Activated T-helper 1 cell treated with anti-CD3 and anti-CD28 coated beads, Interleukin-2, amount 50 U/mL, for 16 hours (primary cell): Measurements from ENCODE around the gene PDLIM5.
"Not testable (repeated sequence)": the region's sequence is repeated elsewhere in the genome, so short reads cannot be mapped to it uniquely, and the experiment has no call there.

Experiments used
- DNase-seq, 2 donors: peaks; one replicate each; pipeline ENCODE4 v3.0.0-alpha.2; 2020; ENCODE audit warnings: low read depth in 1 of 2, low spot score in 1 of 2

Gene PDLIM5

GRCh38 chr4:94451695-94452475 is at the start of gene PDLIM5:
TSS of gene PDLIM5 (plus strand) at chr4:94451942. CDS start at chr4:94455289, 3,347 bp downstream.
- peak; percentile 72 to 84 for DNase-seq

DNA sequence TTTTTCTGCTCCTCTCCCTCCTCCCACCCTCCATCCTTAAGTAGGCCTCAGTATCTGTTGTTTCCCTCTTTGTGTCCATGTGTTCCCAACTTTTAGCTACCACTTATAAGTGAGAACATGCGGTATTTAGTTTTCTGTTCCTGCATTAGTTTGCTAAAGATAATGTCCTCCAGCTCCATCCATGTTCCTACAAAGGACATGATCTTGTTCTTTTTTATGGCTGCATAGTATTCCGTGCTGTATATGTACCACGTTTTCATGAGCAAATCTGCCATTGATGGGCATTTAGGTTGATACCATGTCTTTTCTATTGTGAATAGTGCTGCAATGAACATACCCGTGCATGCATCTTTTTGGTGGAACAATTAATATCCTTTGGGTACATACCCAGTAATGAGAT is 49.3 kb upstream of the PDLIM5 start:
- DNase-seq: not testable (repeated sequence)

DNA sequence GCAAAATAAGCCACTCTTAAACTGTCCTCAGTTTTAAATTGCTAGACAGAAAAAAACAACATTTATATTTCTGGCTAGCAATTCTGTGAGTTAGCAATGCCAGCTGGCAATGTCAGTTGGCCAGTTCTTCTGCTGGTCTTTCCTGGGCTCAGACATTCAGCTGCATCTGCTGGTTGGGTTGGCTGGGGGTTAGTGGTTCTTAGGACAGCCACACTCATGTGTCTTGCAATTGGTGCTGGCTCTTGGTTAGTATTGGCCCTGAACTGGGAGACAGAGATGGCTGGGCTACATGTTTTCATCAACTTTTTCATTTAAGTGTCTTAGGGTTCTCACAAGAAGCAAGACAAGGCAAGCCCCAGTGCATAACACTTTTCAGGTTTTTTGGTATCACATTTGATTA is 48.0 kb upstream of the PDLIM5 start:
- DNase-seq: no peak

- peak in 1 of 2 donors; percentile 12 for DNase-seq
These were observed 44.9 kb upstream of the PDLIM5 start for GRCh38 chr4:94406668-94407437.

GRCh38 chr4:94407846-94408245 is 43.9 kb upstream of the PDLIM5 start:
- no peak for DNase-seq

- no peak for DNase-seq
These were observed 43.0 kb upstream of the PDLIM5 start for GRCh38 chr4:94408549-94409374.

DNA sequence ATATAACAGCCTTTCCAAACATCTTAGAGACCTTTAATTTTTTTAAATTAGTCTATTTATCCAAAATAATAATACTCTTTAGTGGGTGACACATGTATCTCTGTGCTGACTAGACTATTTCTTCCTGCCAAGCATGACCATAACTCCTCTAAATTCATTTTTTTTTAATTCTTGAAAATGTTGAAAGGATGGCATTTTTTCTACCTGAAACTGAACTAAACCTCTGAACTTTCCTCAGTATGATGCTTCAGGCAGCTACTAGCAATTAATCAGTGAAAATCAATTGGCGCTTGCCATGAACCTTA is 42.4 kb upstream of the PDLIM5 start:
- no peak for DNase-seq

GRCh38 chr4:94409962-94410361 is 41.8 kb upstream of the PDLIM5 start:
- no peak for DNase-seq

- DNase-seq: no peak
These were observed 41.0 kb upstream of the PDLIM5 start for GRCh38 chr4:94410678-94411206.

DNA sequence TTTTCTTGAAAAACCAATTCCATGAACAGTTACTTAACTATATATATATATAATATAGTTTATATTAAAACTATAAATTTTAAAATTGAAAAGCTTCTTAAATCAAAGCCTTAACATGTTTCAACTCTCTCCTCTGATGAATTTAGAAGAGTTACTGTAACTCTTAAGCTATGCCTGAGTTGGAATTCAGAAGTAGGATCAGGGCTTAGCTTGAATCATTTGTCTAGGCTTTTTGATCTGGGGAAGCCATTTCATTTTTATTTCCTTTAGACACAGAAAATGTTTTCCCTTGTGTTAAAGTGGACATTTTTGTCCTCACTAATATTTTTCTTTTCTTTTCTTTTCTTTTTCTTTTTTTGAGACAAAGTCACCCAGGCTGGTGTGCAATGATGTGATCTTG is 40.4 kb upstream of the PDLIM5 start:
- DNase-seq: no peak

GRCh38 chr4:94412019-94412657 is 39.6 kb upstream of the PDLIM5 start:
- DNase-seq: no peak

DNA sequence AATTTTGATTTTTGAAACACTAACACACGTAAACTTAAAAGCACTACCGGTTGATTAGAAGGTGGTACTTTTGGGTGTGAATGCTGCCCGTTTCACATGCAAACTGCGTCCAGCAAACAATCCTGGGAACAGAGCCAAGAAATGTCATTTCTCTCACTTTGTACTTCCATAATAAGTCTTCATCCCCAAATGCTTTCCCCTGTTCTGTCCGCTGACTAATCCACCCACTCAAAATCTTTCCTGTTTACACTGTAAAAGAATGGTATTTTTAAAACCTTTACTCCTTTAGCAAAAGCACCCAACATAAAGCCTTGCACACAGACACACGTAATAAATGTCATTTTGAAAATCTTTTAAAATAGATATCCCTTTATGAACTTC is 39.1 kb upstream of the PDLIM5 start:
- DNase-seq: no peak

DNA sequence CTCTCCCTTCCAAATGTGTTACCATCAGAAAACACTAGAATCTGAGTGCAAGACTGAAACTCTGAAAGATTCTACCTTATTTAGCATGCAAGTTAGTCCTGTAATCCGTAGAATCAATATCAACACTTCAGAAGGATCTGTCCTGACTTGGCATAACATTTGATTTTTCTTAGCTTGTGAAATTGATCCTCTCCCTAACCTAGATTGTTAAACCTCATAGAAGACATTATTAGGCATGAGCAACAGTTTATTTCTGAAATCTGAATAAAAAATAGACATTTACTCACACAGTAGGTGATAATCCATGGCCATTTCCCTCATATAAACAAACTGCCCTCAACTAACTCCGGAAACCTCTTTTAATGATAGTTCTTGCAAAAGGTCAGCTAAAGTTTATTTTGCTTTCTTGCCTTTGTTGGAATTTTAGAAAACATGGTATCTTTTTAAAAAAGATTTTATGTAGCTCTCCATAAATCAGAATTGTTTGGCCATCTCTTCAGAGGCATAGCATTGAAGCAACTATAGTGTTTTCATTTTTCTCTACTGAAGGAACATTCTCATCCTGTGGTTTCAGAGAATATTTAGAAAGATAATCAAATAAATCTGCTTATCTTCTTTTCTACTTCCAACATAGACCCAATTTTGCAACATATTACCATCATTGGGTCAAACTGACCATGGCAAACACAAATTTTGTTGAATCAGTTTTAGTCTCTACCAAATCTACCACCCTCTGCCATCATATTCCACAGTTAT is 38.5 kb upstream of the PDLIM5 start:
- DNase-seq: no peak

DNA sequence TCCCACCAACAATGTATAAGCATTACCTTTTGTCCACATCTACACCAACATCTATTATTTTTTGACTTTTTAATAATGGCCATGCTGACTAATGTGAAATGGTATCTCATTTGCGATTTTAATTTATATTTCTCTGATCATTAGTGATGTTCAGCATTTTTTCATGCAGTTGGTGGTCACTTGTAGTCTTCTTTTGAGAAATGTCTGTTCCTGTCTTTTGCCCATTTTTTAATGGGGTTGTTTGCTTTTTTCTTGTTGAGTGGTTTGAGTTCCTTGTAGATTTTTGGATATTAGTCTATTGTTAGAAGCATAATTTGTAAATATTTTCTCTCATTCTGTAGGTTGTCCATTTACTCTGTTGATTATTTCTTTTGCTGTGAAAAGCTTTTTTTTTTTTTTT is 36.8 kb upstream of the PDLIM5 start:
- DNase-seq: no peak

DNA sequence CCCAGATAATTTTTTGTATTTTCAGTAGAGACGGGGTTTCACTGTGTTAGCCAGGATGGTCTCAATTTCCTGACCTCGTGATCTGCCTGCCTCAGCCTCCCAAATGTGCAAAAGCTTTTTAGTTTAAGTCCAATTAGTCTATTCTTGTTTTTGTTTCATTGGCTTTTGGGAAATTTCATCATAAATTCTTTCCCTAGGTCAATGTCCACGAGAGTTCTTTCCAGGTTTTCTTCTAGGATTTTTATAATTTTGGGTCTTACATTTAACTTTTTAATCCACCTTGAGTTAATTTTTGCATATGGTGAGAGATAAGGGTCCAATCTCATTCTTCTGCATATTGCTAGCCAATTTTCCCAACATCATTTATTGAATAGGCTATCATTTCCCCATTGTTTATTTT is 36.3 kb upstream of the PDLIM5 start:
- no peak for DNase-seq

- no peak for DNase-seq
These were observed 35.4 kb upstream of the PDLIM5 start for GRCh38 chr4:94416335-94416734.

- no peak for DNase-seq
These were observed 34.8 kb upstream of the PDLIM5 start for GRCh38 chr4:94416981-94417380.

DNA sequence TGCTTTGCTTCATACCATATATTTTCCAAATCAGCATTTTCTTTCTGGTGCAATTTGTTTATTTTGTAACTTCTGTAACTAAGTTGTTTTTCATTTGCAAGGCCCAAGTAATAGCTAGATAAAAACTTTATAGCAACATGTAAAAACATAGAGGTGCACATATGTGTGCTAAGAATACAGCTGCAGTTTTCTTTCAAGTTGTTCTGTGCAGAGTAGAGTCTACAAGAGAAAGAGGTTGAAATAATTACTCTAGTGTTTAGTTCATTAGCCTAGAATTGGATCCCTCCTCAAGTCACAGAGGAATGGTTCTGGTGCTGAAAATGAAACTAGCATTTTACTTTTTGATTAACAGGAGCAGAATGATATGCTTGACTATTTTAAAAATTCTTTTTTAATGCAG is 32.2 kb upstream of the PDLIM5 start:
- DNase-seq: no peak

DNA sequence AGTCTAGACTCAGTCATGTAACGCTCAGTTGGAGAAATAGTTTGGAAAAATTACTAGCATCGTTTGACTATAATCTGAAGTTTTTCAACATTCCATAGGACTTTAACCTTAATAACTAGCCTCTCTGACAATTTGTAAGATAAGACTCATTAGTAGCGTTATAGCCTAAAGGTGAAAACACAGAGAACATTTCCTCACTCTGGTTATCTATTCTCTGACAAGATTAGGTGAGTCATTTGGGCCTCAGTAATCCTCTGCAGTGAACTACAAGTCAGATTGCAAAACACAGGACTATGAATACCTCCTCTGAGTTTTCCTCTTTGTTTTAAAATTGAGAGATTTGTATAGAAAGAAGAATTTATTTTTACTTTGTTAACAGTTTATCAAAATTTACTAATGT is 31.8 kb upstream of the PDLIM5 start:
- DNase-seq: no peak

- no peak for DNase-seq
These were observed 31.4 kb upstream of the PDLIM5 start for GRCh38 chr4:94420356-94420755.
